NCI-H1417 (cell line): Measurements from ENCODE around the gene PDE1A.

ENCODE experiments used
- DNase-seq, 3 experiments: peaks; one replicate each; lab custom pipeline; 2025; lab: John Stamatoyannopoulos, UW

PDE1A gene

GRCh38 chr2:182128821-182129707 lies 297.8 kb downstream of the PDE1A start:
- DNase-seq, result no peak

GRCh38 chr2:182117196-182117595 lies 309.6 kb downstream of the PDE1A start:
- no peak for DNase-seq

GRCh38 chr2:182116774-182117173 lies 310.1 kb downstream of the PDE1A start:
- DNase-seq, result no peak

- DNase-seq, result no peak
Observed at GRCh38 chr2:182115258-182115657, 311.6 kb downstream of the PDE1A start.

- no peak for DNase-seq
Observed at GRCh38 chr2:182113334-182113733, 313.5 kb downstream of the PDE1A start.

GRCh38 chr2:182110347-182110746 lies 316.5 kb downstream of the PDE1A start:
- no peak for DNase-seq

GRCh38 chr2:182103526-182103925 lies 323.3 kb downstream of the PDE1A start:
- no peak for DNase-seq

- peak in 1 of 3 experiments; percentile 8 for DNase-seq
Observed at GRCh38 chr2:182101263-182101662, 325.6 kb downstream of the PDE1A start.

GRCh38 chr2:182098648-182099047 lies 328.2 kb downstream of the PDE1A start:
- DNase-seq, result no peak

- no peak for DNase-seq
Observed at GRCh38 chr2:182097571-182098164, 329.2 kb downstream of the PDE1A start.

GRCh38 chr2:182090486-182090885 lies 336.4 kb downstream of the PDE1A start:
- DNase-seq, result no peak
